Amygdala (tissue), 56 donors: ENCODE results near the gene CNTNAP4.

Experiments used
- DNase-seq, 56 donors: peaks; one replicate each; lab custom pipeline; 2025; lab: John Stamatoyannopoulos, UW

CNTNAP4 gene

DNA sequence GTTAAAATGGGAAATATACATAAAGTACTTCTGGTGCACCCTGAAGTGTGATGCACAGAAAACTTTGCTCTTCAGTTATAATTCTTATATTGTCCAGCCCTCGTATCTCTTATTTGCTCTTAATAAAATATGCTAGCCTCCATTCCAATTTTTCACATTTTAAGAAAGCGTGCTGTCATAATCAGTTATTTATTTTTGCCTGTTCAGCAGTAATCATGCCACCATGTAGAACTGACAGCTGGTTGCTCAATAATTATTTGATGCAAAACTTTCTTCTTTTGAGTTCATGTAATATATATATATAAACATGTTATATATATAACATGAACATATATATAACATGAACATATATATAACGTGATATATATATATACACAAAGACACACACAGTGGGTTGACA, 294.6 kb downstream of the CNTNAP4 start:
- DNase-seq = no peak

DNA sequence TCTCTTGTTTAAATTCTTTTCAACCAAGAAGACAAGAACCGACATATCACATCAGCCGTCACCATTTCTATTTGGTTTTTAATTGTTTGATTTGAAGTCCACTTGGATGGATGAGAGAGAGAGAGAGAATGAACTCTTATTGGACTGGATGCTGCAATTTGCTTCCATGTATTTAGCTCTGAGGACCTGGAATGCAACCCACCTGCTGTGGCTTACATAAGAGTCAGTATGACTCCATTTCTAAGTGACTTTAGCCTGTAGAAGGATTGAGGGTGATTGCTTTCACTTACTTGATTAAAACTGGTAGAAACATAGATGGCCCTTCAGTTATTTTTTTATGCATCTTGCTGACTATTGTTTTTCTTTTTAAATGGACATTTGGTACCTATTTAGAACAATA, 296.1 kb downstream of the CNTNAP4 start:
- DNase-seq = no peak

DNA sequence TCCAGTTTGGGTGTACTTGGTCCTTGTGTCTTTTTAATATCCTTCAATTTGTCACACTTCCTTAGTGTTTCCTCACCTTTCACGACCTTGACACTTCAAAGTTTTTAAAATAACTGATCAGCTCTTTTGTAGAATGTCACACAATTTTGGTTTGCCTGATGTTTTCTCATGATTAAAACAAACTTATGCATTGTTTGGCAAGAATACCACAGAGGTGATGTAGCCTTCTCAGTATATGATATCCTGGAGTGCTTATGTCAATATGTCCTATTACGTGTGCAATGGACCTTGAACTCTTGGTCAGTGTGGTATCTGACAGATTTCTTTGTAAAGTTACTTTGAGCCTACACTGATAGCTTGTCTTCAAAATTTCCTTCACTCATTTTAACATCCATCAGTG, 297.4 kb downstream of the CNTNAP4 start:
- no peak for DNase-seq

DNA sequence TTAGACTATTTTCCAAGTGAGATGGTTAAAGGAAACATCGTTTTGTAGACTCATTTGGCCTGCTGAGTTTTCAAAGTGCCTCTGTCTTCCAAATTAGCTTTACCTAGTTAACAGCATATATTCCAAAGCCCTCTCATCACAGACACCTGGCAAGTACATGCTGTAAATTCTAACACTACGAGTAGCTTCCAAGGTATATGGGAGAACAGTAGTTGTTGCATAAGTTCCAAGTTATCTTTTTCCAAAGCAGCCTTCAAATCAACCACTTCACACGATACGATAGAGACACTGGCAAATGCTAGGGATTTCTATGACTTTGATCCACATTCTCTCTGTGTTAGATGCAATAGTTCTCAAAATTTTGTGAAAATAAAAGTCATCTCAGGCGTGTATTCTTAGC, 299.3 kb downstream of the CNTNAP4 start:
- no peak for DNase-seq

DNA sequence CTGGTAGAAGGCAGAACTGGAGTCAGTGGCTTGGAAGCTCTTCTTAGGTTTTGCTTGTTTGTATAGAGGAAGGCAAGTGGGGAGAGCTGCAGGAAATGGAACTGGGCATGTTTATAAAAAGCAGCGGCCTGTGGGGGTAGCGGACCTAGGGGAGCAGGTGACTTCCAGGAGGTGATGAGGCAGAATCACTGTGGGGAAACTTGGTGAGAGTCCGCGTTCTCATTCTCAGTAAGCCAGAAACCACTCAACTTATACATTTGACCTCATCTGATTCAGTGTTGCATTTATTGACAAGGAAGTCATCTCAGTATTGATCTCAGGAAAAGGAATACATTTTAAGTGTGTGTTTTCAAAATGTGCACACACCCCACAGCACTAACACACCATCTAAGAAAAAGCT, 299.8 kb downstream of the CNTNAP4 start:
- DNase-seq = no peak

DNA sequence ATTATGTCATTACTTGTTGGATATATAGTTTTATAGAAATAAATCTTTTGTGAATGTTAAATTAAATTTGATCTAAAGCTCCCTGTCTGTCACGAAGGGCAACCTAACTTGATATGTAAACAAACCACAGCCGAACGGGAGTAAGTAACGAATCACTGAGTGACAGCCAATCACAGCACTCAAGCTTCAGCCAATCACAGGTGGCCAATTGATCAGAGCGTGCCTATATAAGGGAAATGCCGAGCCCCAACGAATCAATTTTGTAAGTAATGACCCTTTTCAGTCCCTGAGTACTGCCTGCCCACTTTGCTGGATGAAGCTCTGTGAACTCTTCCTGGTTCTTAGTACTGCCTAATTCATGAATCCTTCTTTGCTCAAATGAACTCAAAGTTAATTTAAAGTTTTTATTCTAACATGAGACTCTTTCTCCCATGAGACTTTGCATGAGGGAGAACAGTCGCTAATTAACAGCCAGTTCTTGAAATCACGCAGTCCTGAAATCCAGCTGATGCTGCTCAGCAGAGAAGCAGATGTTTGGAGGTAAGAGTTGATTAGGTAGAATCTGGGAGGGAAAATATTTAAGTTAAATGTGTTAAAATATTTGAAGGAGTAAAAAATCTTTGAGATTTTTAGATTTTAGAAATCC, 302.2 kb downstream of the CNTNAP4 start:
- no peak for DNase-seq

DNA sequence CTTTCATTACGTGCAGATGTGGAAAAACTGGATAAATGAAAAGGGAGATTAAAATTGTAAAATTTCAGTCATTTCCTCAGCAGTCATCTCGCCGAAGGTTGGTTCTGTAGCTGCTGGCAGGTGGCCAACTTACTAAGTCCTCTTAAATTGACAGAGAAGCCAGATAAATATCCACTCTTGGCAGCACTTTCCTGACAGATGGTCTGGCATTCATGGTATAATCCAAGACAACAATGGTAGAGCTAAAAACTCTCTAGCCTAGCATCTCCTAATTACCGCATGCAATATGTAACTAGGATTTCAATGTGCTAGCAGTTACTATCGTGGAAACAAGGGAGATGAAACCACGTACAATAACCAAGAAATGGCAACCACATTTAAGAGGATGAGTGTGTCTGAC, 306.3 kb downstream of the CNTNAP4 start:
- peak in 35 of 56 donors; percentile 2 to 77 (median 16) for DNase-seq

DNA sequence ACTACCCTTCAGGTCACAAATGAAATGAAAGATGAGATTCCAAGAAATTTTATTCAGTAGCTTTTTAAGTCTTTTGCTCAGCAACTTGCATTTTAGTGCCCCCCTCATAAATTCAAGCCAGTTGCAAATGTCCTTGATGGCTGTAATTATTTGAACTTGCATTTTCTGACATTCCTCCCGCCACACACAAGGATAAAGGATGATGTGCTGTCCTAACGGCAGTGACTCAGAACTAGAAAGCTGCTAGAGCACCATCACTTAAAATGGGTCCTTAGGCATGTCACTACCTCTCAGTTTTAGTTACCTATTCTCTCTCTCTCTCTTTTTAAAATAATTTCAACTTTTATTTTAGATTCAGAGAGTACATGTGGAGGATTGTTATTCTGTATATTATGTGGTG, 306.7 kb downstream of the CNTNAP4 start:
- no peak for DNase-seq

DNA sequence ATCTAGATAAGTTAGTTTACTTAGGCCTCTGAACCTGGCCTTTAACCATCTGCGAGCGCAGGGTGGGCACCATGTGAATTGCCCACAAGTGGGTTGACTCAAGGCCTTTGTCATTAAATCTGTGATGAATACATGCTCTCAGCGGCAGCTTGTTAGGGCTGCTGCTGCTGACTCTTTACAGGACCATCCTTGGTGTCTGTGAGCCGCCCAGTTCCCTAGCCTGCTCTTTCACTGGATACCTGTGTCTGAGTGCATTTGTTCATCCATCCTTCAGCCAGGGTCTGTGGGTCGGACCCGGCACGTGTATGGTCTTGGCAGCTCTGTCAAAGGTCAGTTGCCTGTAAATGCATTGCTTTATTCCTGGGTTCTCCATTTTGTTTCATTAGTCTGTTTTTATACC, 321.3 kb downstream of the CNTNAP4 start:
- DNase-seq = no peak

DNA sequence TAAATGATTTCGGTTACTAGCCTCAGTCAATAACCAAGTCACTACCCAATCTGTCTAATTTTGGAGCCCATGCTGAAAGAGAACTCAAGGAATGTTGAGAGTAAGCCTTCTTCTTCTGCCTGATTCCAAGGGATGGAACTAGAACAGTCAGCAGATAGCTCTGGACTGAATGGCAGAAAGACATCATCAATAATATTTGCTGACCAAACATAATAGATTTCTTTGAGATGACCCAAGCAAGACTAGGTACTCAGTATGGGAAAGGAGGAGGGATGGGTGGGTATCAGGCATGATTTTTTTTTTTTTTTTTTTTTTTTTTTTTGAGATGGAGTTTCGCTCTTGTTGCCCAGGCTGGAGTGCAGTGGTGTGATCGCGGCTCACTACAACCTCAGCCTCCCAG, 330.1 kb downstream of the CNTNAP4 start:
- no peak for DNase-seq
